SK-N-SH (cell line): ENCODE results near the gene DNAJC16. TPM values are rescaled to one million over a fixed set of nuclear protein-coding genes. Genes with fewer than 3 reads are reported as not detected.

Experiments used
- CTCF ChIA-PET: fragments of 300-600, 350-600 bp; formaldehyde crosslinking; extraction: SDS; loops from one replicate; lab custom pipeline; 2021; lab: Yijun Ruan, JAX
- POLR2A ChIA-PET: fragments of 350-600 bp; sonication (Branson Sonifier 250); formaldehyde crosslinking; extraction: SDS; loops from one replicate; lab custom pipeline; 2020; ENCODE audit warnings: antibody characterized with exemption, inconsistent platforms; lab: Yijun Ruan, JAX
- DNase-seq: peaks from one replicate; pipeline ENCODE4 v3.0.0; 2012
- H2AFZ ChIP-seq: fragments of 200-600 bp; sonication (generic); 2 replicates; pipeline ENCODE4 v1.8.1; 2016; ENCODE audit warnings: antibody characterized with exemption, mild to moderate bottlenecking, low read depth
- H3F3A ChIP-seq: fragments of 200-600 bp; sonication (generic); replicated peaks from 2 replicates; pipeline ENCODE3; 2016; ENCODE audit warnings: antibody characterized with exemption, mild to moderate bottlenecking; ENCODE audit not compliant: insufficient read depth
- H3K27ac ChIP-seq, 2 experiments: fragments of 200-500 bp in 1 of 2; fragments of 200-600 bp in 1 of 2; sonication (Bioruptor generic) in 1 of 2; sonication (generic), shearing (Covaris generic) in 1 of 2; 2 replicates each; pipeline versions ENCODE4 v1.5.1 to v1.6.1; 2014 to 2016; ENCODE audit warnings: low read depth in 2 of 2, inconsistent platforms in 1 of 2, low read length in 1 of 2, mild to moderate bottlenecking in 1 of 2, mixed read lengths in 1 of 2
- H3K27me3 ChIP-seq: fragments of 200-600 bp; sonication (generic), shearing (Covaris generic); 2 replicates; pipeline ENCODE4 v1.6.1; 2016; ENCODE audit warnings: mixed run types; ENCODE audit not compliant: insufficient read depth
- H3K36me3 ChIP-seq, 2 experiments: fragments of 200-500 bp in 1 of 2; fragments of 200-600 bp in 1 of 2; sonication (Bioruptor generic) in 1 of 2; sonication (generic) in 1 of 2; replicated peaks in 1 of 2; 2 replicates each; pipeline versions ENCODE3 to v1.5.1; 2014 to 2016; ENCODE audit warnings: low read length in 1 of 2, mild to moderate bottlenecking in 1 of 2; ENCODE audit not compliant: insufficient read depth in 2 of 2, control insufficient read depth in 1 of 2
- H3K4me1 ChIP-seq, 2 experiments: fragments of 200-500 bp in 1 of 2; fragments of 200-600 bp in 1 of 2; sonication (Bioruptor generic) in 1 of 2; sonication (generic), shearing (Covaris generic) in 1 of 2; 2 replicates each; pipeline versions ENCODE4 v1.5.1 to v1.6.1; 2014 to 2016; ENCODE audit warnings: low read depth in 1 of 2, low read length in 1 of 2, mixed run types in 1 of 2; ENCODE audit not compliant: insufficient read depth in 2 of 2, control insufficient read depth in 1 of 2
- H3K4me2 ChIP-seq: fragments of 200-600 bp; sonication (generic), shearing (Covaris generic); 2 replicates; pipeline ENCODE4 v1.6.1; 2017; ENCODE audit warnings: mixed run types
- H3K4me3 ChIP-seq, 2 experiments: fragments of 200-500 bp in 1 of 2; fragments of 200-600 bp in 1 of 2; sonication (Bioruptor generic) in 1 of 2; sonication (generic), shearing (Covaris generic) in 1 of 2; 2 replicates each; pipeline versions ENCODE4 v1.5.1 to v1.8.1; 2014 to 2016; ENCODE audit warnings: low read depth in 2 of 2, inconsistent platforms in 1 of 2, low read length in 1 of 2, mild to moderate bottlenecking in 1 of 2, mixed read lengths in 1 of 2, moderate library complexity in 1 of 2
- H3K79me2 ChIP-seq: fragments of 200-600 bp; sonication (generic); 2 replicates; pipeline ENCODE4 v1.8.1; 2017; ENCODE audit warnings: mild to moderate bottlenecking; ENCODE audit not compliant: insufficient read depth
- H3K9ac ChIP-seq: fragments of 200-600 bp; sonication (generic); 2 replicates; pipeline ENCODE4 v1.6.1; 2017; ENCODE audit warnings: mixed run types
- H3K9me2 ChIP-seq: fragments of 200-600 bp; sonication (generic); 2 replicates; pipeline ENCODE4 v1.6.1; 2017; ENCODE audit warnings: mixed run types
- H3K9me3 ChIP-seq: fragments of 200-600 bp; sonication (generic); 2 replicates; pipeline ENCODE4 v1.6.1; 2017; ENCODE audit warnings: mixed run types, mild to moderate bottlenecking, moderate library complexity
- H4K20me1 ChIP-seq: fragments of 200-600 bp; sonication (generic); 2 replicates; pipeline ENCODE4 v1.6.1; 2017; ENCODE audit warnings: mild to moderate bottlenecking, mixed run types; ENCODE audit not compliant: insufficient read depth
- CTCF ChIP-seq: fragments of 200-600 bp; sonication (generic); IDR thresholded peaks from 2 replicates; pipeline ENCODE4 v1.6.1; 2017; ENCODE audit warnings: antibody characterized with exemption, mild to moderate bottlenecking, moderate library complexity
- EZH2phosphoT487 ChIP-seq: fragments of 200-600 bp; sonication (generic); IDR thresholded peaks from 2 replicates; pipeline ENCODE4 v1.6.1; 2017; ENCODE audit warnings: low read depth, mixed run types, mild to moderate bottlenecking, antibody characterized with exemption, moderate library complexity, borderline replicate concordance
- FOSL2 ChIP-seq: IDR thresholded peaks from 2 replicates; pipeline ENCODE4 v1.4.0; 2012; ENCODE audit warnings: low read depth, mild to moderate bottlenecking, moderate library complexity, borderline replicate concordance
- FOXJ3 ChIP-seq: sonication (generic); formaldehyde crosslinking; IDR thresholded peaks from 2 replicates; pipeline ENCODE4 v1.5.1; 2020; ENCODE audit warnings: mild to moderate bottlenecking, missing genetic modification reagents
- FOXM1 ChIP-seq: IDR thresholded peaks from 2 replicates; pipeline ENCODE4 v1.4.0; 2012; ENCODE audit warnings: low read depth, mild to moderate bottlenecking
- GABPA ChIP-seq: IDR thresholded peaks from 2 replicates; pipeline ENCODE4 v1.4.0; 2012; ENCODE audit warnings: low read depth, mild to moderate bottlenecking
- IRF3 ChIP-seq: fragments of 150-350 bp; IDR thresholded peaks from 2 replicates; pipeline ENCODE4 v1.6.1; 2016; ENCODE audit warnings: mild to moderate bottlenecking, low read depth, low read length
- JUND ChIP-seq: IDR thresholded peaks from 2 replicates; pipeline ENCODE4 v1.4.0; 2012
- MEF2A ChIP-seq: IDR thresholded peaks from 2 replicates; pipeline ENCODE4 v1.4.0; 2012; ENCODE audit warnings: low read depth, borderline replicate concordance
- MXI1 ChIP-seq: IDR thresholded peaks from 2 replicates; pipeline ENCODE4 v1.6.1; 2012; ENCODE audit warnings: mild to moderate bottlenecking, low read depth, low read length, improper control_type of control experiment
- NFIC ChIP-seq: IDR thresholded peaks from 2 replicates; pipeline ENCODE4 v1.4.0; 2012; ENCODE audit warnings: borderline replicate concordance
- NRF1 ChIP-seq: IDR thresholded peaks from 2 replicates; pipeline ENCODE4 v1.6.1; 2012; ENCODE audit warnings: low read depth, mild to moderate bottlenecking, low read length
- POLR2AphosphoS5 ChIP-seq: IDR thresholded peaks from 2 replicates; pipeline ENCODE4 v1.6.1; 2012; ENCODE audit warnings: low read depth, low read length
- RAD21 ChIP-seq: IDR thresholded peaks from 2 replicates; pipeline ENCODE4 v1.6.1; 2012; ENCODE audit warnings: mild to moderate bottlenecking, low read length
- RCOR1 ChIP-seq: fragments of 150-350 bp; IDR thresholded peaks from 2 replicates; pipeline ENCODE4 v1.6.1; 2017; ENCODE audit warnings: antibody characterized with exemption, low read length
- RFX5 ChIP-seq: IDR thresholded peaks from 2 replicates; pipeline ENCODE4 v1.6.1; 2012; ENCODE audit warnings: mild to moderate bottlenecking, improper control_type of control experiment, low read length
- RXRA ChIP-seq: IDR thresholded peaks from 2 replicates; pipeline ENCODE4 v1.4.0; 2012; ENCODE audit warnings: low read depth, mild to moderate bottlenecking, borderline replicate concordance
- SIN3A ChIP-seq: IDR thresholded peaks from 2 replicates; pipeline ENCODE4 v1.6.1; 2012; ENCODE audit warnings: low read depth, mild to moderate bottlenecking, low read length, moderate library complexity, borderline replicate concordance
- SMC3 ChIP-seq: IDR thresholded peaks from 2 replicates; pipeline ENCODE4 v1.6.1; 2012; ENCODE audit warnings: low read depth, low read length, improper control_type of control experiment
- TAF1 ChIP-seq: IDR thresholded peaks from 2 replicates; pipeline ENCODE4 v1.6.1; 2012; ENCODE audit warnings: low read depth, mild to moderate bottlenecking, low read length, moderate library complexity, borderline replicate concordance
- TCF12 ChIP-seq: IDR thresholded peaks from 2 replicates; pipeline ENCODE4 v1.4.0; 2012
- TEAD4 ChIP-seq: IDR thresholded peaks from 2 replicates; pipeline ENCODE4 v1.4.0; 2012; ENCODE audit warnings: mild to moderate bottlenecking, borderline replicate concordance; ENCODE audit not compliant: insufficient read depth
- USF1 ChIP-seq: IDR thresholded peaks from 2 replicates; pipeline ENCODE4 v1.4.0; 2012; ENCODE audit warnings: low read depth, borderline replicate concordance
- ZBTB33 ChIP-seq: IDR thresholded peaks from 2 replicates; pipeline ENCODE4 v1.4.0; 2012; ENCODE audit warnings: low read depth, borderline replicate concordance
- WGBS: methylation state at CpG from one replicate; pipeline ENCODE4 v1.1.6; 2017; ENCODE audit warnings: low lambda C conversion rate; 5-methylcytosine and 5-hydroxymethylcytosine counted together
- polyA plus RNA-seq, 3 experiments: library from polyadenylated mRNA; depleted of rRNA; stranded (reverse); fragments of >200 nt; gene quantifications; 2 replicates each; pipeline ENCODE4 v1.2.3, GENCODE V29; 2012

The DNAJC16 gene
- polyA plus RNA-seq, 1 of the 3 experiments (the other 2 are of a cell fraction): 8.4 TPM

GRCh38 chr1:15526490-15527339 is at the start of gene DNAJC16 (continued):
- TF ChIP-seq FOXJ3 (no peak), IRF3 (no peak), SMC3 (no peak), USF1 (peak; percentile 99), EZH2phosphoT487 (no peak), ZBTB33 (0 out of 2 replicates have a peak, but pooled peaks have one; percentile 27), RCOR1 (peak; percentile 11; the same call in 1 of the 2 replicates), TCF12 (no peak)

- Histone ChIP-seq H3K27me3 (no peaks in the 10 kb centered on the region), H3K9me2 (no peaks in the 10 kb centered on the region), H3K36me3 (no peaks in the 10 kb centered on the region), H4K20me1 (no peaks in the 10 kb centered on the region), H3K9ac (no peak overlapping the region), H2AFZ (no peak overlapping the region), H3K79me2 (no peaks in the 10 kb centered on the region), H3K4me3 (no peak overlapping the region), H3F3A (no peaks in the 10 kb centered on the region), H3K27ac (no peak overlapping the region), H3K4me1 (no peaks in the 10 kb centered on the region), H3K4me2 (no peak overlapping the region), H3K9me3 (no peaks in the 10 kb centered on the region)
- ChIA-PET CTCF (no interaction called here), POLR2A (no interaction called here)
- TF ChIP-seq FOXJ3: no peak
- TF ChIP-seq GABPA: no peak
- TF ChIP-seq FOXM1: no peak
- no peak for TF ChIP-seq MXI1
- TF ChIP-seq EZH2phosphoT487: no peak
- no peak for TF ChIP-seq NFIC
- TF ChIP-seq TEAD4: no peak
- no peak for TF ChIP-seq POLR2AphosphoS5
- no peak for TF ChIP-seq SIN3A
- no peak for TF ChIP-seq CTCF
- TF ChIP-seq TAF1: no peak
- no peak for TF ChIP-seq IRF3
- TF ChIP-seq RXRA: no peak
- TF ChIP-seq NRF1: no peak
- no peak for TF ChIP-seq RFX5
- TF ChIP-seq JUND: no peak
- no peak for TF ChIP-seq FOSL2
- no peak for TF ChIP-seq MEF2A
- TF ChIP-seq RAD21: no peak
- no peak for TF ChIP-seq RCOR1
- DNase-seq: no peak
- WGBS: 89% methylated on average over 3 of the region's 3 CpGs
These were observed 49.7 kb upstream of the DNAJC16 start for GRCh38 chr1:15476927-15477326.
